AG08396 (cell line): ENCODE results near the gene SLC15A1.
A peak's percentile ranks its signal among the peaks of the same experiment; 100 is the strongest.
"Not testable (repeated sequence)": the region's sequence is repeated elsewhere in the genome, so short reads cannot be mapped to it uniquely, and the experiment has no call there.

ENCODE experiments used
- DNase-seq: peaks from one replicate; pipeline ENCODE4 v3.0.0; 2012; ENCODE audit warnings: low spot score, mixed read lengths

SLC15A1 gene

GRCh38 chr13:98781045-98781444 lies 28.6 kb upstream of the SLC15A1 start:
- no peak for DNase-seq

GRCh38 chr13:98780451-98780850 lies 28.0 kb upstream of the SLC15A1 start:
- no peak for DNase-seq

- no peak for DNase-seq
Observed at GRCh38 chr13:98779695-98780094, 27.2 kb upstream of the SLC15A1 start.

- no peak for DNase-seq
Observed at GRCh38 chr13:98778749-98779148, 26.3 kb upstream of the SLC15A1 start.

- no peak for DNase-seq
Observed at GRCh38 chr13:98776644-98777043, 24.2 kb upstream of the SLC15A1 start.

- peak; percentile 84 for DNase-seq
Observed at GRCh38 chr13:98775844-98776598, 23.5 kb upstream of the SLC15A1 start.

GRCh38 chr13:98775386-98775785 lies 22.9 kb upstream of the SLC15A1 start:
- no peak for DNase-seq

- no peak for DNase-seq
Observed at GRCh38 chr13:98774776-98775175, 22.3 kb upstream of the SLC15A1 start.

GRCh38 chr13:98773921-98774320 lies 21.4 kb upstream of the SLC15A1 start:
- DNase-seq: no peak

GRCh38 chr13:98772794-98773452 lies 20.5 kb upstream of the SLC15A1 start:
- DNase-seq: no peak

GRCh38 chr13:98771838-98772611 lies 19.6 kb upstream of the SLC15A1 start:
- DNase-seq: no peak

GRCh38 chr13:98769736-98770135 lies 17.3 kb upstream of the SLC15A1 start:
- no peak for DNase-seq

- no peak for DNase-seq
Observed at GRCh38 chr13:98768522-98768921, 16.1 kb upstream of the SLC15A1 start.

GRCh38 chr13:98766697-98767096 lies 14.2 kb upstream of the SLC15A1 start:
- no peak for DNase-seq

- no peak for DNase-seq
Observed at GRCh38 chr13:98765996-98766519, 13.6 kb upstream of the SLC15A1 start.

- no peak for DNase-seq
Observed at GRCh38 chr13:98761986-98762616, 9.6 kb upstream of the SLC15A1 start.

GRCh38 chr13:98761126-98761985 lies 8.9 kb upstream of the SLC15A1 start:
- peak; percentile 66 for DNase-seq

- DNase-seq: no peak
Observed at GRCh38 chr13:98755729-98756128, 3.3 kb upstream of the SLC15A1 start.

GRCh38 chr13:98755116-98755515 lies 2.6 kb upstream of the SLC15A1 start:
- no peak for DNase-seq

- DNase-seq: not testable (repeated sequence)
Observed at GRCh38 chr13:98754468-98754867, 2.0 kb upstream of the SLC15A1 start.

- peak; percentile 64 for DNase-seq
Observed at GRCh38 chr13:98751861-98752466, 508 bp downstream of the SLC15A1 start.
